Activated naive CD4-positive, alpha-beta T cell treated with anti-CD3 and anti-CD28 coated beads, Interleukin-2, amount 50 U/mL, for 24 hours (primary cell): ENCODE data around the gene SRSF9.
"Not testable (repeated sequence)": the region's sequence is repeated elsewhere in the genome, so short reads cannot be mapped to it uniquely, and the experiment has no call there.

Experiments used
- H3K27ac Mint-ChIP-seq: one replicate; pipeline ENCODE4 v1.8.0; 2021; ENCODE audit warnings: mild to moderate bottlenecking, mixed read lengths
- H3K27me3 Mint-ChIP-seq: one replicate; pipeline ENCODE4 v1.8.0; 2021; ENCODE audit warnings: mixed read lengths
- H3K36me3 Mint-ChIP-seq: one replicate; pipeline ENCODE4 v1.8.0; 2021; ENCODE audit warnings: mixed read lengths
- H3K4me1 Mint-ChIP-seq: one replicate; pipeline ENCODE4 v1.8.0; 2021; ENCODE audit warnings: mixed read lengths
- H3K4me3 Mint-ChIP-seq: one replicate; pipeline ENCODE4 v1.8.0; 2021; ENCODE audit warnings: mild to moderate bottlenecking, mixed read lengths
- H3K9me3 Mint-ChIP-seq: one replicate; pipeline ENCODE4 v1.8.0; 2021; ENCODE audit warnings: mixed read lengths

SRSF9 gene

GRCh38 chr12:120489018-120489417 lies 19.5 kb upstream of the SRSF9 start:
- Mint-ChIP-seq H3K36me3 (no peaks in the 10 kb centered on the region), H3K9me3 (no peaks in the 10 kb centered on the region), H3K4me1 (no peaks in the 10 kb centered on the region), H3K27ac (no peak overlapping the region), H3K4me3 (no peak overlapping the region), H3K27me3 (no peaks in the 10 kb centered on the region)

- no peak overlapping the region for H3K4me3 Mint-ChIP-seq
- no peak overlapping the region for H3K27ac Mint-ChIP-seq
- no peaks in the 10 kb centered on the region for H3K9me3 Mint-ChIP-seq
Measured at GRCh38 chr12:120488057-120488640, 18.6 kb upstream of the SRSF9 start.

GRCh38 chr12:120487552-120487951 lies 18.0 kb upstream of the SRSF9 start:
- H3K27me3 Mint-ChIP-seq, H3K4me3 Mint-ChIP-seq, H3K36me3 Mint-ChIP-seq, H3K27ac Mint-ChIP-seq, H3K4me1 Mint-ChIP-seq, H3K9me3 Mint-ChIP-seq: not testable (repeated sequence)

More at GRCh38 chr12:120488057-120488640, 18.6 kb upstream of the SRSF9 start:
- no peaks in the 10 kb centered on the region for H3K27me3 Mint-ChIP-seq
- H3K36me3 Mint-ChIP-seq, result no peaks in the 10 kb centered on the region
- no peaks in the 10 kb centered on the region for H3K4me1 Mint-ChIP-seq

- Mint-ChIP-seq H3K9me3 (no peaks in the 10 kb centered on the region), H3K27me3 (no peaks in the 10 kb centered on the region), H3K27ac (no peak overlapping the region), H3K4me3 (no peak overlapping the region), H3K36me3 (peaks cover 7% of the 10 kb centered on the region), H3K4me1 (no peaks in the 10 kb centered on the region)
Measured at GRCh38 chr12:120485961-120486881, 16.7 kb upstream of the SRSF9 start.

- Mint-ChIP-seq H3K27me3 (no peaks in the 10 kb centered on the region), H3K36me3 (peaks cover 7% of the 10 kb centered on the region), H3K27ac (no peak overlapping the region), H3K9me3 (no peaks in the 10 kb centered on the region), H3K4me1 (peaks cover 5% of the 10 kb centered on the region), H3K4me3 (no peak overlapping the region)
Measured at GRCh38 chr12:120483621-120484020, 14.1 kb upstream of the SRSF9 start.

GRCh38 chr12:120481022-120481767 lies 11.6 kb upstream of the SRSF9 start:
- Mint-ChIP-seq H3K4me3 (no peak overlapping the region), H3K9me3 (no peaks in the 10 kb centered on the region), H3K27me3 (no peaks in the 10 kb centered on the region), H3K4me1 (peaks cover 5% of the 10 kb centered on the region), H3K27ac (no peak overlapping the region), H3K36me3 (peaks cover 7% of the 10 kb centered on the region)

GRCh38 chr12:120480211-120480610 lies 10.7 kb upstream of the SRSF9 start:
- H3K9me3 Mint-ChIP-seq, result no peaks in the 10 kb centered on the region
- H3K4me3 Mint-ChIP-seq, result no peak overlapping the region
- H3K4me1 Mint-ChIP-seq, result peaks cover 5% of the 10 kb centered on the region
- H3K27ac Mint-ChIP-seq, result no peak overlapping the region
- peaks cover 7% of the 10 kb centered on the region for H3K36me3 Mint-ChIP-seq
- H3K27me3 Mint-ChIP-seq, result no peaks in the 10 kb centered on the region

DNA sequence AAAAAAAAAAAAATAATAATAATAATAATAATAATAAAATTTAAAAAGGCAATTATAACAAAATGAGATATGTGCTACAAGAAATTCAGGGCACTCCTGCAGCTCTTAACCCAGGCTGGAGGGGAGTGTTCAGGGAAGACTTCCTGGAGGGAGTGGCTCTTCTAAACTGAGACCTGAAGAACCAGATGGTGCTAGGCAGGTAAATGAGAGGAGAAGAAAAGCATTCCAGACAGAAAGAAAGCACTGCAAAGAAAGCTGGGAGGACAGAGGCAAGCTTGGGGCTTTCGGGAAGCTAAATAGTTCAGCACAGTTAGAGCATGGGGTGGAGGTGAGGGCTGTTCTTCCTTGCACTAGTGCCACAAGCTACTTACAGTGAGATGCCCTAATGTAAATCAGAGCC lies 9.9 kb upstream of the SRSF9 start:
- H3K27ac Mint-ChIP-seq, result no peak overlapping the region
- peaks cover 7% of the 10 kb centered on the region for H3K36me3 Mint-ChIP-seq
- peaks cover 5% of the 10 kb centered on the region for H3K4me1 Mint-ChIP-seq
- no peak overlapping the region for H3K4me3 Mint-ChIP-seq
- H3K27me3 Mint-ChIP-seq, result no peaks in the 10 kb centered on the region
- H3K9me3 Mint-ChIP-seq, result no peaks in the 10 kb centered on the region

- H3K27ac Mint-ChIP-seq, result peak overlapping the region; percentile 35
Measured at GRCh38 chr12:120475643-120476042, 6.1 kb upstream of the SRSF9 start.

GRCh38 chr12:120474616-120474960 lies 5.0 kb upstream of the SRSF9 start:
- peaks cover 20% of the 10 kb centered on the region for H3K4me1 Mint-ChIP-seq
- H3K36me3 Mint-ChIP-seq, result no peaks in the 10 kb centered on the region
- no peak overlapping the region for H3K4me3 Mint-ChIP-seq
- no peak overlapping the region for H3K27ac Mint-ChIP-seq
- no peaks in the 10 kb centered on the region for H3K27me3 Mint-ChIP-seq
- H3K9me3 Mint-ChIP-seq, result no peaks in the 10 kb centered on the region

More at GRCh38 chr12:120475643-120476042, 6.1 kb upstream of the SRSF9 start:
- Mint-ChIP-seq H3K27me3 (no peaks in the 10 kb centered on the region), H3K9me3 (no peaks in the 10 kb centered on the region), H3K4me3 (no peak overlapping the region), H3K4me1 (peaks cover 20% of the 10 kb centered on the region), H3K36me3 (no peaks in the 10 kb centered on the region)

- Mint-ChIP-seq H3K27ac (no peak overlapping the region), H3K36me3 (no peaks in the 10 kb centered on the region), H3K4me1 (peaks cover 19% of the 10 kb centered on the region), H3K27me3 (no peaks in the 10 kb centered on the region), H3K4me3 (no peak overlapping the region), H3K9me3 (no peaks in the 10 kb centered on the region)
Measured at GRCh38 chr12:120473807-120474615, 4.5 kb upstream of the SRSF9 start.

DNA sequence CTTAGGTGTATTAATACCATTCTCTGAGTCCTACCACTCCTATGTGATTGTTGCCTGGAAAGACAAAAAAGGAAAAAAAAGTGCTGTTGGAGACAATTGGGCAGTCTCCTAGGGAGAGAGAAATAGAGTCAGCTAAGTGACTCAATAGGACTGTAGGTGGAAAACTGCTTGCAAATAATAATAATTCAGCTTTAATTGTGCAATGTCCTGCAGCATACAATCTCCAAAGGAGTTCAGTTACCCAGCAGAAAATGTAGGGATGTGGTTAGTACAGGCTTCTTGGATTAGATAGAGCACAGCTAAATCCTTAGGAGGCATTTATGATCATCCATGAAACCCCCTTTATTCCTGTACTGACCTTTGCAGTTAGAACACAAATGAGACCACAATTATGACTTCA lies 3.0 kb upstream of the SRSF9 start:
- Mint-ChIP-seq H3K27ac (no peak overlapping the region), H3K36me3 (no peaks in the 10 kb centered on the region), H3K4me1 (peaks cover 26% of the 10 kb centered on the region)

DNA sequence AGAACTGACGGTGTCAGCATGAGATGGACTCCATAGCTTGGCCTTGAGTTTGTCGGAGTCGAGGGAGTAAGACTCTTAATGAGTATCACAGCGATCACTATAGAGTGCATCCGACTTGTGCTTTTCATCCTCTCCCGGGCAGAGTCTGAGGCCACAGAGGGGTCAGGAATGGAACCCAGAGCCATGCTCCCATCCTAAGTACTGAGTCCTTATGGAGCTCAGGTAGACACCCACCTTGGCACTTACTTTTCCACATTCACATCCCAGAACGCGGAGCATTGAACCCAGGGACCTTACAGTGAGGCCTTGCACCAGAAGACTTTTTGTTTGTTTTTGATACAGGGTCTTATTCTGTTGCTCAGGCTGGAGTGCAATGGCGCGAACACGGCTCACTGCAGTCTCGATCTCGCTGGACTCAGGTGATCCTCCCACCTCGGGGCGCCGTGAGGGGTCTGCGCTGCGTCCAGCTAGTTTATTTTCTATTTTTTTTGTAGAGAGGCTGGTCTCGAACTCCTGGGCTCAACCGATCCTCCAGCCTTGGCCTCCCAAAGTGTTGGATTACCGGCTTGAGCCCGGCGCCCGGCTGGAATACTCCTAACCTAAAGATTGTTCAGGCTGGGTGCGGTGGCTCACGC lies 719 bp upstream of the SRSF9 start:
- Mint-ChIP-seq H3K36me3 (peaks cover under 1% of the 10 kb centered on the region), H3K9me3 (no peaks in the 10 kb centered on the region), H3K27me3 (no peaks in the 10 kb centered on the region), H3K4me1 (peaks cover 46% of the 10 kb centered on the region), H3K27ac (no peak overlapping the region), H3K4me3 (peak overlapping the region; percentile 91)

More for the DNA sequence above, 3.0 kb upstream of the SRSF9 start:
- Mint-ChIP-seq H3K4me3 (no peak overlapping the region), H3K9me3 (no peaks in the 10 kb centered on the region), H3K27me3 (no peaks in the 10 kb centered on the region)

GRCh38 chr12:120468821-120469449 lies 613 bp downstream of the SRSF9 start:
- H3K9me3 Mint-ChIP-seq, result no peaks in the 10 kb centered on the region
- H3K27me3 Mint-ChIP-seq, result no peaks in the 10 kb centered on the region
- H3K36me3 Mint-ChIP-seq, result peaks cover 4% of the 10 kb centered on the region
- H3K4me1 Mint-ChIP-seq, result peaks cover 53% of the 10 kb centered on the region
- H3K4me3 Mint-ChIP-seq, result peak overlapping the region; percentile 91
- H3K27ac Mint-ChIP-seq, result peak overlapping the region; percentile 79
